ENCODE measurements around the gene MIA.
"Not testable (repeated sequence)": the region's sequence is repeated elsewhere in the genome, so short reads cannot be mapped to it uniquely, and the experiment has no call there.

- TF ChIP-seq POLR2A (IDR thresholded peaks at IDR 0.05; ENCODE audit: low read length); GATA1 (IDR thresholded peaks at IDR 0.05; ENCODE audit: low read depth, low read length): not testable (repeated sequence)
Measured at GRCh38 chr19:40784146-40784545, 8.8 kb downstream of the MIA start.

Measured in erythroblast (primary cell).